ENCODE measurements around the gene NFX1.

- no peak for TF ChIP-seq CTCF (optimal IDR thresholded peaks at IDR 0.05 in 1 of 3, IDR thresholded peaks at IDR 0.05 in 1 of 3, conservative IDR thresholded peaks at IDR 0.05 in 1 of 3; ENCODE audit: extremely low read depth in 1 of 3, insufficient read depth in 2 of 3, low read length in 3 of 3)
- TF ChIP-seq EZH2 (IDR thresholded peaks at IDR 0.05; ENCODE audit: low read length): no peak
These were observed 50.9 kb downstream of the NFX1 start for GRCh38 chr9:33341182-33341581.

Data from keratinocyte (primary cell).